DMS114 treated with DMSO at 0.1 percent for 48 hours (cell line): Measurements from ENCODE around the gene FFAR1.
"Not testable (repeated sequence)": the region's sequence is repeated elsewhere in the genome, so short reads cannot be mapped to it uniquely, and the experiment has no call there.

ENCODE experiments used
- DNase-seq: peaks from one replicate; lab custom pipeline; 2025; ENCODE audit not compliant: unreplicated experiment; lab: John Stamatoyannopoulos, UW

The FFAR1 gene

GRCh38 chr19:35341006-35341405 is 6.7 kb upstream of the FFAR1 start:
- no peak for DNase-seq

- no peak for DNase-seq
Observed at GRCh38 chr19:35341565-35342225, 6.0 kb upstream of the FFAR1 start.

- DNase-seq = no peak
Observed at GRCh38 chr19:35342430-35342829, 5.3 kb upstream of the FFAR1 start.

- DNase-seq = no peak
Observed at GRCh38 chr19:35344511-35345031, 3.1 kb upstream of the FFAR1 start.

- no peak for DNase-seq
Observed at GRCh38 chr19:35345671-35346111, 2.0 kb upstream of the FFAR1 start.

- no peak for DNase-seq
Observed at GRCh38 chr19:35346193-35347052, 1.3 kb upstream of the FFAR1 start.

GRCh38 chr19:35347930-35348298 is 212 bp downstream of the FFAR1 start:
- DNase-seq = no peak

- DNase-seq = no peak
Observed at GRCh38 chr19:35348911-35349611, 1.4 kb downstream of the FFAR1 start.

GRCh38 chr19:35349614-35350521 is 2.2 kb downstream of the FFAR1 start:
- no peak for DNase-seq

GRCh38 chr19:35350591-35350990 is 2.9 kb downstream of the FFAR1 start:
- DNase-seq = no peak

GRCh38 chr19:35351411-35352176 is 3.9 kb downstream of the FFAR1 start:
- DNase-seq = no peak

GRCh38 chr19:35352177-35352447 is 4.4 kb downstream of the FFAR1 start:
- DNase-seq = no peak

GRCh38 chr19:35352448-35353304 is 5.0 kb downstream of the FFAR1 start:
- DNase-seq = peak; percentile 82

- no peak for DNase-seq
Observed at GRCh38 chr19:35353635-35354034, 5.9 kb downstream of the FFAR1 start.

GRCh38 chr19:35354898-35355297 is 7.2 kb downstream of the FFAR1 start:
- no peak for DNase-seq

GRCh38 chr19:35355791-35356460 is 8.2 kb downstream of the FFAR1 start:
- no peak for DNase-seq

- no peak for DNase-seq
Observed at GRCh38 chr19:35357867-35358573, 10.3 kb downstream of the FFAR1 start, which contains the start of gene FFAR3. Gene FFAR3, plus strand, starts transcription at chr19:35358460. Its CDS starts 431 bp downstream, at chr19:35358891.

- DNase-seq = not testable (repeated sequence)
Observed at GRCh38 chr19:35358834-35359233, 11.1 kb downstream of the FFAR1 start.
